ENCODE measurements around the gene STUB1.

The STUB1 gene

DNA sequence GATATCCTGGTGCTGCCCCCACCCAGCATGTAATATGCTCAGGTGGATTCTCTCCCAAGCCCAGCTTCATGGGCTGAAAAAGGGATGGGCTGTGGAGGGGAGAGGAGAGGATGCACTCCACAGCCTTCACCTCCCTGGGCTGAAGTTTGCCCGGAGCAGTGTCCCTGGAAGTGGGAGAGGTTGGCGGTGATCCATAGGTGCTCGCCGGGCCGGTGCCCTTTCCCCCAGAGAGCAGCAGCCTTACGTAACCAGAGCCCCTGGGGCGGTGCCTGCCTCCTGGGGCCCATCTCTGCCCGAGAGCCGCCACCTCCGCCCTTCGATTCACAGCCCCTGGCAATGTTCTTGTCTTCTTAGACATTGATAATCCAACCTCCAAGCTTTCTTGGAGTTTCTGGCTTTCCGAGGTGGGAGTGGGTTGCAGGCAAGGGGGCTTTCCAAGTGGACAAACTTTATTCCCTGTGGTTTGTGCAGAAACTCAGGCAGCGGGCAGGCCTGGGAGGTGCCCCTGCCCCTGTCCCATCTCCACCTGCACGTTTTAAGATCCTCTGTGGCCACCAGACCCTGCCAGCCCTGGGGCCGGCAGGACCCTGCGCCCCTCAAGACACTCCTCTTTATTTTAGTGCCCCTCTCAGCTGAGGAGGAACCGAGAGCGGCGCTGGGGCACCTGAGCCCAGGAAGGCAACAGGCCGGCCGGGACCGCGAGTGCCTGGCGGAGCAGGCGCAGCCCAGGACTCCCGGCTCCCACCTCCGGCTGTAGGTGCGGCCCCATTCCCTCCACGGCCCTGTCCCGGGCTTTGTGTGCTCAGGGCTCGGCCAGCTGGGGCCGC lies 34.1 kb upstream of the STUB1 start:
- no peak for DNase-seq

DNA sequence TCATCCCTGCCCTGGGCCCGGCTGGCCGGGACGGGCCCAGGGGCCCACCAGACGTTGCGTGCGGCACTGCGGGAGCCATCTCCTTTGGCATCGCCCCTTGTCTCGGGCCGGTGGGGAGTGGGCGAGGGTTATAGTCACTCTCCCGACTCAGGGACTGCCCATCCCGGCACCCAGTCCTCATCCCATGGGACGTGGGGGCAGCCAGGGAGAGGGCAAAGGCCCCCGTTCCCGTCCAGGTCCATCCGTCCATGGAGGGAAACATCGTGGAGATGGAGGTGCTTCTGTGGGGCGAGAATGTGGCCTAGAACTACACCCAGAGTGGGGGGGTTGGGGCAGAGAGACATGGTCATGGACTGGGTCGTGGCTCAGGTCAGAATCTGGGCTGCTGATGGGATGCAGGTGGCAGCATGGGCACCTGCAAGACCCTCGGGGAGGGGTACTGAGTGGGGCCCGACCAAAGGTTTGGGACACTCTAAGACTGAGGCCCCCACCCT lies 33.5 kb upstream of the STUB1 start:
- DNase-seq = no peak

DNA sequence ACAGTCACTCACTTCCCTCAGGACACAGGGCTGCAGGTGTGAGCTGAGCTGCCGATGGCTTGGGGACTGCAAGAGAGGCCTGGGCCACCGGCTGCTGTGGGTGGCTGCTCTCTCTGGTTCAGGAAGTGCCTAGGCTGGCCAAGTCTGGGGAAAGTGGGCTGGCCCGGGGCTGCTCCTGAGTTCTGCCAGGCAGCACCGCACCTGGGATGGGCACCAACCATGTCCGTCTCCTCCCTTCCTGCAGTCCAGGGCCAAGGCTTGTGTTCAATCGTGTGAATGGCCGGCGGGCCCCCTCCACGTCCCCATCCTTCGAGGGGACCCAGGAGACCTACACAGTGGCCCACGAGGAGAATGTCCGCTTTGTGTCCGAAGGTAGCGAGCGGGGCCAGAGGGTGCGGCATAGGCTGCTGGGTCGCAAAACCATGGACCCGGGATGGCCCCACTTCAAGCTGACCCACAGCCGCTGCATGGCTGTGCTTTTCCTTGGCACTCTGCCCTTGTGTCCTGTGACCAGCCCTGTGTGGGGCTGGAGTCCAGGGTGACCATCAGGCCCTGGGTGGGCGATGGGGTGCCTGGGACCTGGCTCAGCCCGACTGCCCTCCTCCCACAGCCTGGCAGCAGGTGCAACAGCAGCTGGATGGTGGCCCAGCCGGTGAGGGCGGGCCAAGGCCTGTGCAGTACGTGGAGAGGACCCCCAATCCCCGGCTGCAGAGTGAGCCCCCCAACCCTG lies 32.9 kb upstream of the STUB1 start:
- DNase-seq = no peak

DNA sequence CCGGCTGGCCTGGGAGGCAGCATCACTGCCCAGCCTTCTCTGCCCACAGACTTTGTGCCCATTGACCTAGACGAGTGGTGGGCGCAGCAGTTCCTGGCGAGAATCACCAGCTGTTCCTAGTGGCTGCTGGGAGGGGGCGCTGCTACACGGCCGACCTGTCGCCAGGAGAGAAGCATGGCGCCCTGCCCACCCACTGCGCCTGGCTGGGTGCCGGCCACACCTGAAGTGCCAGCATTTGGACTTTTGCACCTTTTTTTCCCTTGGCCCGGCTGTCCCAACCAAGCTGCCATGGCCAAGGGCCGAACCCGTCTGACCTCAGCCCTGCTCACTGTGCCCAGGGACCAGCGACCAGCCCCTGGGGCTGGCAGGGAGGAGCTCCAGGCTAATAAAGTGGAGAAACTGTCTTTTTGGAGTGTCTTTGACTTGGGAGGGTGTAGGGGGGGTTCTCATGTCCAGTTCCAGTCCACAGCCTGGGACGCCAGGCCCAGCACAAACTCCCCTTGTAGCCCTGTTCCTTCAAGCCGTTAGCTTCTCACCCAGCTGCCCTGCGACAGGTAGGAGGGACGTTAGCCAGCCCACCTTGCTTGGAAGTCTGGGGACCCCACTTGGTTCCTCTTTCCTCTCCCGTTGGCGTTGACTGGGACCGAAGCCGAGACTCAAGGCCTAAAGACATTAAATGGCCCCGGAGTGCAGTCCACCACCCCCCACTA lies 32.0 kb upstream of the STUB1 start:
- no peak for DNase-seq

DNA sequence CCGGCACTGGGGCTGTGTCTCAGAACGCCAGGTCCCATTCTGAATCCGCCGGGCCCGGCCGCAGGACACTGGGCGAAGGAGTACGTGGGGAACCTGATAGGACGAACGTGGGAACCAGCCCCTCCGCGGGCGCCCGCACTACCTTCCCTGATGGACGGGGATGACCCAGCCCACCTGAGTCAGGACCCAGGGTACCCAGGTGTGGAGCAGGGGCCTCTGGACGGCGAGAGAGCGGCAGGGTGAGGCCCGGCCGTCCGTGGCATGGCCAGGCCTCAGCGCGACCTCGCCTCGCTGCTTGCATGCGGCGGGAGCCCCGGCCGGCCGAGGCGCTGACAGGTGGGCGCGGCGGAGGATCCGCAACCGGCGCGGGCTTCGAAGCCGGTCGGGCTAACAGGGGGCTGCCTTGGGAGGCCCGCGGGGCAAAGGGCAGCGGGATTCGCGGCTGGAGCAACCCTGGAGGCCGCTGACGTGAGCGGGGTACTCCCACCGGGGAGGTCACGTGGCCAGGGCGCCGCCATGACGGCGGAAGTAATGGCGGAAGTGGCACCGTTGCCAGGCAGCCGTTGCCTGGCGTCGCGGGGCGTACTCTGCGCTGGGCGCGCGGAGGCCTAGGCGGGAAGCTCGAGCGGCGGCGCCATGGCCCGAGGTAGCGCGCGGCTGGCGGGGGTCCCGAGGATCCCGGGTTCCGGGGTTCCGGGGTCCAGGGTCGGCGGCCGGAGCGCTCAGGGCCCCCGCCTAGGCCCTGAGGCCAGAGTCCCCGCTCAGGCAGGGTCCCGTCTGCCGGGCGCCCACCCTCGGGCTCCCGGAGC lies 31.2 kb upstream of the STUB1 start, which contains the start of gene WDR90:
Gene WDR90, plus strand, starts transcription at position 585 of the 809 bp plus-strand sequence. Its CDS starts 52 bp downstream, at position 637.
- peak; percentile 82 for DNase-seq

DNA sequence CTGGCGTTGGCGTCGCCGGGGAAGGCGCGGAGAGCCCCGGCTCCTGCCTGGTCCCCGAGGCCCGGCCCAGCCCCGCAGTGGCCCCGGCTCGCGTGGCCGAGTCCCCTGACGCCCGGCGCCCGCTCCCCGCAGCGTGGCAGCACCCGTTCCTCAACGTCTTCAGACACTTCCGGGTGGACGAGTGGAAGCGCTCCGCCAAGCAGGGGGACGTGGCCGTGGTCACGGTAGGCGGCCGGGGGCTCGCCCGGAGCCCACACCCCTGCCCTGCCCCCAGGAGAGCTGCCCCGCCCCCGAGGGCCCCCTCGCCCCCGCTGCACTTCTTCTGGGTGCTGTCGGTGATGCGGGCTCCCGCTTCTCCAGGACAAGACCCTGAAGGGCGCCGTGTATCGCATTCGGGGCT lies 30.6 kb upstream of the STUB1 start:
- no peak for DNase-seq

DNA sequence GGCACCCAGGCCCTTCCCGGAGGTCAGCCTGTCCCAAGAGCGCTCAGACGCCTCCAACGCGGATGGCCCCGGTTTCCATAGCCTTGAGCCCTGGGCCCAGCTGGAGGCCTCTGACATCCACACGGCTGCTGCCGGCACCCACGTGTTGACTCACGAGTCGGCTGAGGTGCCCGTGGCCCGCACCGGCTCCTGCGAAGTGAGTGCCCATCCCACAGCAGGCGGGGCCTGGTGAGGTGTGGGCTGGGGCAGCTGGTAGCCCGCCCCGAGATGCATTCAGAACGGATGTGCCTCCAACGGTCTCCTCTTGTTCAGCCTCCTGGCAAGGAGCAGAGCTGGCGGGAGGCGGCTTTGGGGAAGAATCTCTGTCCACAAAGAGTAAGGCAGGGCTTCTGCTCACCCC lies 28.4 kb upstream of the STUB1 start:
- no peak for DNase-seq

DNA sequence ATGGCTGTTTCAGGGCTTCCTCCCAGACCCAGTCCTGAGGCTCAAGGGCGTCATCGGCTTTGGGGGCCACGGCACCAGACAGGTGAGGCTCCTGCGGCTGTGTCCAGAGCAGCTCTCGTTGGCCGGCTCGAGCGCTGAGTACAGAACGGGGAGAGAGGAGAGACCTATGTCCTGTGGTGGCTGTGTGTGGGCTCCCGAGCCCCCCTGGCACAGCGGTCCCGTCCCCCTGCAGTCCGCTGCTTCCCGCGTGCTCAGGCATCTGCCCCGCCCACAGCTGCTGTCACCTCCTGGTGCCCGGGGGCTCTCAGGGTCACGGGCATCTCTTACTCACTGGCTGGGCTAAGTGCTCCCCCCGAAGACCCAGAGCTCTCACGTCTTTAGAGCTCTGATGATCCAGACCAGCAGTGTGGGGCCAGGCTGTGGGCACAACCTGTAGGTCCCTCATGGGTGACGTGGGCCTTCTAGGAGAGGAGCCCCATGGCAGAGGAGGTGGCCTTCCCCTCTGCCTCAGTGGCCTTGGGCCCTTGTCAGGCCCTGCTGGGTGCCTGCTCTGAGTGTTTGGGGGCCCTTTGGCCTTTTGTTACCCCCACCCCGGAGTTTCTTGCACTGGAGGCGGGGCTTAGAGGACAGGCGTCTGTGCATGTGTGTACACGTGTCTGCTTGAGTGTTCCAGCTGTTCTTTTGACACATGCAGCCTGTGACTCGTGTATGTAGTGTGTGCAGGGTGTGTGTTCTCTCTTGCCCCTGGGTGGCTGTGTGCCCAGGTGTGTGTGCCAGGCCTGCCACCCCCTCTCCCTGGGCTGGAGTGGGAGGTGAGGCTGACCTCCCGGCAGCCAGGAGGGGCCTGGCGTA lies 27.5 kb upstream of the STUB1 start:
- DNase-seq = no peak

DNA sequence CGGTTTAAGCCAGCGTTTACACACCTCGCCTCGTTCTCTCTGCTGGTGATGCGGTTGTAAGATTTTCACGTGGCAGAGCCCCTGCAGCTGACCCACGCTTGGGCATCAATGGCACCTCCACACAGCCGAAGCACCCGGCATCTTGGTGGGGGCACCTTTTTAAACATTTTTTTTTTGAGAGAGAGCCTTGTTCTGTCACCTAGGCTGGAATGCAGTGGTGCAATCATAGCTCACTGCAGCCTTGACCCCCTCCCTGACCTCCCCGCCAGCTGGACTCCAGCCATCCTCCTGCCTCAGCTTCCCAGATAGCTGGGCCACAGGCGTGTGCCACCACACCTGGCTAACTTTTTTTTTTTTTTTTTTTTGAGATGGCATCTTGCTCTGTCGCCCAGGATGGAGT lies 26.2 kb upstream of the STUB1 start:
- DNase-seq = no peak

DNA sequence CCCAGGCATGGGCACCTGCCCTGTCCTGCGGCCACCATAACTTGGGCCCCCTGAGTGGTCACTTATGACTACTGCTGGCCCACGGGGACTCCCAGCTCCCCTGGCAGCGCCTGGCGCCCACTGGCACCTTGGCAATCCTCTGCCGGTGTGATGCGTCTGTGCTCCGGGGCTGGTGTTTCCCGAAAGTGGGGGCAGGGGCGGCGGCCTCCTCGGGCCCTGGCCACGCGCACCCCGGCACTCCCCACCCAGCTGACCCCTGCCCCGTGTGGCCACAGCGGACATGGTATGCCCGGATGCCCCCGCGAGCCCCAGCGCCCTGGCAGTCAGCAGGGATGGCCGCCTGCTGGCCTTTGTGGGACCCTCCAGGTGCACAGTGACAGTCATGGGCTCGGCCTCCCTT lies 22.7 kb upstream of the STUB1 start:
- DNase-seq = no peak

DNA sequence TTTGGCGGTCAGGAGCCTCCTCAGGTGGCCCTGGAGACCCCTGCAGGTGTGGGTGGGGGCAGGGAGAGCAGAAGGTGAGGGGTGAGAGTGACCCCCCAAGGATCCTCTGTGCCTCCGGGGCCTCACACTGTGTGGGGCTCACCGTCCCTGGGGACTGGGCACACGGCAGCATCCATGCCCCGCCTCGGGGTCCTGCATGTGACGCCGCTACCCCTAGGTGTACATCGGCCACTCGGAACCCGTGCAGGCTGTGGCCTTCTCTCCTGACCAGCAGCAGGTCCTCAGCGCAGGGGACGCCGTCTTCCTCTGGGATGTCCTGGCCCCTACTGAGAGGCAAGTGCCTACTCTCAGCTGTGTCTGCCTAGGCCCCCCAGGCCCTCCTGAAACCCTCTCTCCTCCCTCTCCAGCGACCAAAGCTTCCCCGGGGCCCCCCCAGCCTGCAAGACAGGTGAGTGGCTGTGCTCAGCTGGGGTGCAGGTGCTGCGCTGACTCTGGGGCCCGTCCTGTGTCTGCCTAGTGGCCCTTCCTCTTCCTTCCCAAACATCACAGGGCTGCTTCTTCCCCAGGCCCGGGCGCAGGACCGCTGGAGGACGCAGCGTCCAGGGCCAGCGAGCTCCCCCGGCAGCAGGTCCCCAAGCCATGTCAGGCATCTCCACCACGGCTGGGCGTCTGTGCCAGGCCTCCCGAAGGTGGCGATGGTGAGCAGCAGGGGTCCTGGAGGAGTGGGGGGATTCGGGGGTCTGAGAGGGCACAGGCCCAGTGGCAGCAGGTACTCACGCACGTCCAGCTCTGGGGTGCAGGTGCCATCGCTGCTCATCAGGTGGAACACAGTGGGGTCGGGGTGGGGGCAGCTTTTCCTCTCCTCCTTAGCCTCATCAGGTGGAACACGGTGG lies 21.3 kb upstream of the STUB1 start:
- DNase-seq = no peak

DNA sequence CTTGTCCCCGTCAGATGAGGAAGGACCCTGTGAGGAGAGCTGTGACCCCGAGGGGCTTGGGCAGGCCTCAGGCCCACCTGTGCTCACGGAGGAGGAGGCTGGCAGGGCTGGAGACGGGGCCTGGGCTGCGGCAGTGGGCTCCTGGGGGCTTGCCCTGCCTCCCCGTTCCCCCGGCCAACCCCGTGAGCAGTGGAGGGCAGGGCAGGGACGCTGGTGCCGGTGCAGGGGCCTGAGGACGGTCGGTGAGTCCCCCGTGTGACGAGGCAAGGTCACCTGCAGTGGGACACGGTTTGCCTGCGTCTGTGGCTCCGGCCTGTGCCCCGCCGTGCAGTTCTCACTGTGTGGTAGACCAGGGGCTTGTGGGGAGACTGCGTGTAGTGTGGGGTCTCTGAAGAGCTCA lies 20.6 kb upstream of the STUB1 start:
- DNase-seq = no peak

DNA sequence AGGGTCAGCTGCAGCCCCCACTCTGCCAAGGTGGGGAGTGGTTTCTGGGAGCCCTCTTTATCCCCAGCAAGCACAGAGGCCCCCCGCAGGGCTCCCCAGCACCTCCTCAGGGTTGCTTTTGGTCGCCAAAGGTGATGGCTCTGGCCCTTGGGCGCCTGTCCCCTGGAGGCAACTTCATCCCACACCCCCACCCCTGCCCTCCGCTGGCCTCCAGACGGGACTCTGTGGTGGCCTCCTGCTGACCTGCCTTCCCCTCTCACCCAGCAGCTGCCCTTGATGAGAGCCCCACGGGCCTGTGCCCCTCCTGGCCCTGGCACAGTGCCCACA lies 20.1 kb upstream of the STUB1 start:
- no peak for DNase-seq

DNA sequence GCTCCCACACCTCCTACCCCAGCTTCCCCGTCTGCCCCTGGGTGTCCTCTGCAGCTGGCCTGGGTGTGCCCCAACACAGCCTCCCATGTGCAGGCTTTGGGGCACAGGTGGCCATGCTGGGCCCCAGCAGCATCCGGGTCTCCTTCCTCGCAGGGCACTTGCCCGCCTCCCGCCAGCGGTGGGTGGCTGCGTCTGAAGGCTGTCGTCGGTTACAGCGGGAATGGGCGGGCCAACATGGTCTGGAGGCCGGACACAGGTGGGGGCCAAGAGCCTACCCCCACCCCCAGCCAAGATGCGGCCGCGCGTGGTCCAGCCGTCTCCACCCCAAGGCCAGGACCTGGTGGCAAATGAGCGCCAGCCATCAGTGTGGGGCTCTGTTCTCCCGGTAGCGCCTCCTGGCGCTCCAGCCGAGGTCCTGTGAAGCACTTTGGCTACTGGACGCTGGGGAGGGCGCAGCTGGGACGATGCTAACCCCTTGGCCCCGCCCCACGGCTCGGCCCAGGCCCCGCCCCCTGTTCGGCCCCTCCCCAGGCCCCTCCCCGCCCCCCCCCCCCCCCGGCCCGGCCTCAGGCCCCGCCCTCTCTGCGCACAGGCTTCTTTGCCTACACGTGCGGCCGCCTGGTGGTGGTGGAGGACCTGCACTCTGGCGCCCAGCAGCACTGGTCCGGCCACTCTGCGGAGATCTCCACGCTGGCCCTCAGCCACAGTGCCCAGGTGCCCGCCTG lies 19.6 kb upstream of the STUB1 start:
- no peak for DNase-seq

DNA sequence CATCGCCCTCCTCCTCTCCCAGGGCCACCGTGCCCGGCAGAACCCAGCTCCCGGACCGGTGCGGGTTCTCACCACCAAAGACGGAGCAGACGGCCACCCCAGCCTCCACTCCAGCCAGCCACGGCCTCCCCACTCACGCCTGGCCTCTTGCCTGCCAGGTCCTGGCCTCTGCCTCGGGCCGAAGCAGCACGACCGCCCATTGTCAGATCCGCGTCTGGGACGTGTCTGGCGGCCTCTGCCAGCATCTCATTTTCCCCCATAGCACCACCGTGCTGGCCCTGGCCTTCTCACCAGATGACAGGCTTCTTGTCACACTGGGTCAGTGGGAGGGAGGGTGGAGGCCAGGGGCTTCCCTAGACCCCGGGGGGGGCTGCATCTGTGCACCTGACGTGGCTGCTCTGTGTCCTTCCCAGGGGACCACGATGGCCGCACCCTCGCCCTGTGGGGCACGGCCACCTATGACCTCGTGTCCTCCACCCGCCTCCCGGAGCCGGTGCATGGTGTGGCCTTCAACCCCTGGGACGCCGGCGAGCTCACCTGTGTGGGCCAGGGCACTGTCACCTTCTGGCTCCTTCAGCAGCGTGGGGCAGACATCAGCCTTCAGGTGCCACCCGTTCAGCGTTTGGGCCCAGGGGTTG lies 18.9 kb upstream of the STUB1 start:
- no peak for DNase-seq

DNA sequence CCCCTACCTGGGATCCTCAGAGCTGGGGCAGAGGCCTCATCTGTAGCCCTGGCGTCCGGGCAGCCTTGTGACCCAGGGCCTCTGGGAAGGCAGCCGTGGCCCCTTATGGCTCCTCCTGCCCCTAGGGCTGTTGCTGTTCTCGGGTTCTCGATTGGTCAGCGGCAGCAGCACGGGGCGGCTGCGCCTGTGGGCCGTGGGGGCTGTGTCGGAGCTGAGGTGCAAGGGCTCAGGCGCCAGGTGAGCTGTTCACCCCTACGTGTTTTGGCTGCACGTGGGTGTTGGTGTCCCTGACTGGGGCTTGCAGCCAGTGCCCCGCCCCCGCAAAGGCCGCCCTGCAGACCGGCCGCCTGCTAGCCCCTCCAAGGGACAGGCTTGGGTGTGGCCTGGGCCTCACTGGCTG lies 18.1 kb upstream of the STUB1 start:
- no peak for DNase-seq

DNA sequence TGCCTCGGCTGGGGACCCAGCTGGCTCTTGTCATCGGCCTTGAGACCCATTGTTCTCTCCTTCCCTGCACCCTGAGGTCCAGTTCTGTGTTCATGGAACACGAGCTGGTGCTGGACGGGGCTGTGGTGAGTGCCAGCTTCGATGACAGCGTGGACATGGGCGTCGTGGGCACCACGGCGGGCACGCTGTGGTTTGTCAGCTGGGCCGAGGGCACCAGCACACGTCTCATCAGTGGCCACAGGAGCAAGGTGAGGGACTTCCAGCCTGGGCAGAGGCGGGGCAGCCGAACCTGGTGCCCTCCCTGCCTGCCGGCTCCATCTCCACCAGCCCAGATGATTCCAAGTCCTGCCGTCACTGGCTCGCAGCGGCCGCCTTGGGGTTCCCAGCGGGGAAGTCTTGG lies 17.6 kb upstream of the STUB1 start:
- no peak for DNase-seq

DNA sequence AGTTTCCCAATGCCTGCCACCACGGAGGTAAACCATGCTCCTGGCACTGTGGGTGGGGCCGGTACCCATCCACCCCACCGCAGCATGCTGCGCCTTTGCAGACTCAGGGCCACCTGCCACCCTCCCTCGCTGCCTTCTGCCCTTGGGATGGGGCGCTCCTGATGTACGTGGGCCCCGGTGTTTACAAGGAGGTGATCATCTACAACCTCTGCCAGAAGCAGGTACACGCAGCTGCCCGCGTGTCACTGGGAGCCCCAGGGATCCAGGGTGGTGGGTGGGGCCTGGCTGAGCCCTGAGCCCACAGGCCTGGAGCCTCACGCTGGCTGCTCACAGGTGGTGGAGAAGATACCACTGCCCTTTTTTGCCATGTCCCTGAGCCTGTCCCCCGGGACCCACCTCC lies 13.6 kb upstream of the STUB1 start:
- no peak for DNase-seq

DNA sequence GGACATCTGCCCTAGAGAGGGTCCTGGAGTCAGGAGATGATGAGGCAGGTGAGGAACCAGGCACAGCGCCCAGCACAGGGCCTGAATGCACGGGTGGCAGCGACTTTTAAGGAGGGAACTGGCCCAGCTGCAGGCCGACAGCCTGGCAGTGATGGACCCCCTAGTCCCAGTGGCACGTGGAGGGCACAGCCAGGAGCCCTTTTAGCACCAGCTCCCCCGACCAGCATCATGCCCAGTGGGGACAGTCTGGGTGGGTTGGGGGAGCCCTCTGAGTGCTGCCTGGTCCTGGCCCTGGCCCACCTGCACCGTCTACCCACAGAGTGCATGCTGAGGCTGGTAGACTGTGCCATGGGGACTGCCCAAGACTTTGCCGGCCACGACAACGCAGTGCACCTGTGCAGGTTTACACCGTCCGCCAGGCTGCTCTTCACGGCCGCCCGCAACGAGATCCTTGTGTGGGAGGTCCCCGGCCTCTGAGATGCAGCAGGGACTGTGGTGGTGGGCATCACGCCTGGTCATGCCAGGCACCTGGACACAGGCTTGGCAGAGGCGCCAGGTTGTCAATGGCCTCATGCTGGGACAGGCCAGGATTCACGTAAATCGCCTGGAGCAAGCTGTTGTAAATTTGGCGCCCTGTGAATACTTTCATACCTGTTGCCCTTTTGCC lies 13.0 kb upstream of the STUB1 start:
- DNase-seq = no peak

All from DMS 273 treated with DMSO at 0.1 percent for 48 hours (cell line).